Heart right ventricle (tissue), 16 donors: ENCODE measurements around the gene CASTOR2. TPM values are rescaled to one million over a fixed set of nuclear protein-coding genes. Genes with fewer than 3 reads are reported as not detected.
A peak's percentile ranks its signal among the peaks of the same experiment; 100 is the strongest.

Experiments used
- ATAC-seq, 8 donors: fragments of 200-7000 bp; cut with Tn5 transposase; one replicate each; pipeline ENCODE4 v1.9.1; 2020; ENCODE audit warnings: mild to moderate bottlenecking in 8 of 8, moderate library complexity in 8 of 8, moderate number of reproducible peaks in 1 of 8
- DNase-seq, 2 donors: peaks; one replicate each; pipeline ENCODE4 v3.0.0-alpha.2; 2020
- H3K27ac ChIP-seq, 10 donors: fragments of 200-600 bp; sonication (generic) in 2 of 10; one replicate each; pipeline versions ENCODE4 v1.5.0 to v1.8.0; 2020 to 2022; ENCODE audit warnings: mild to moderate bottlenecking in 3 of 10
- H3K27me3 ChIP-seq, 7 donors: fragments of 200-600 bp; one replicate each; pipeline ENCODE4 v1.8.0; 2021 to 2022; ENCODE audit warnings: mild to moderate bottlenecking in 2 of 7
- H3K36me3 ChIP-seq, 9 donors: fragments of 200-600 bp; sonication (generic) in 1 of 9; one replicate each; pipeline versions ENCODE4 v1.5.0 to v1.8.0; 2020 to 2022; ENCODE audit warnings: mild to moderate bottlenecking in 2 of 9
- H3K4me1 ChIP-seq, 9 donors: fragments of 200-600 bp; sonication (generic) in 1 of 9; one replicate each; pipeline versions ENCODE4 v1.5.0 to v1.8.0; 2020 to 2022; ENCODE audit warnings: mild to moderate bottlenecking in 4 of 9
- H3K4me3 ChIP-seq, 10 donors: fragments of 200-600 bp; sonication (generic) in 2 of 10; one replicate each; pipeline versions ENCODE4 v1.5.0 to v1.8.0; 2020 to 2022; ENCODE audit warnings: mild to moderate bottlenecking in 7 of 10, moderate library complexity in 2 of 10
- H3K9me3 ChIP-seq, 11 donors: fragments of 200-600 bp in 10 of 11; sonication (generic) in 2 of 11; one replicate each; pipeline versions ENCODE4 v1.5.0 to v1.8.0; 2013 to 2022; ENCODE audit warnings: mild to moderate bottlenecking in 2 of 11, control low read depth in 1 of 11, moderate library complexity in 1 of 11
- WGBS, 2 donors: extraction: QIAGEN DNeasy Blood & Tissue Kit; methylation state at CpG; one replicate each; pipeline ENCODE4 v1.1.7; 2013; ENCODE audit warnings: inconsistent platforms in 1 of 2; 5-methylcytosine and 5-hydroxymethylcytosine counted together
- intact Hi-C, 10 donors: fragments of 100-400 bp; cut with DNase I; formaldehyde crosslinking; loops; one replicate each; pipeline versions ENCODE4 v1.11.1 to v1.14.2; 2022
- polyA plus RNA-seq, 2 donors: library from polyadenylated mRNA; stranded (reverse); fragments of 200-250 nt; gene quantifications; one replicate each; pipeline ENCODE4 v1.2.3, GENCODE V29; 2013
- total RNA-seq, 10 donors: library from RNA; stranded (reverse); fragmentation: NEBNext Ultra II Directional in 3 of 10; extraction: Animal tissue kit (Norgen Biotek cat#: 25700) in 3 of 10; gene quantifications; one replicate each; pipeline versions ENCODE4 v1.2.1 to v1.2.4, GENCODE V29; 2021 to 2023
- TF ChIP-seq, protein P1 (sequence below), 9 donors: fragments of 200-600 bp; sonication (generic) in 2 of 9; IDR thresholded peaks; one replicate each; pipeline versions ENCODE4 v1.5.0 to v1.8.0; 2021 to 2022; ENCODE audit warnings: antibody characterized with exemption in 9 of 9, mild to moderate bottlenecking in 5 of 9, moderate library complexity in 1 of 9
- donor health status: Arrhythmogenic right ventricular cardiomyopathy.
- donor health status: ischemic (EF 13 %, LVEDD 7.1; RV severe dilation, severe dysfunction).
- donor health status: healthy with polysubstance abuse.
- donor health status: DM: no; HTN: yes; CAD: no.
- donor health status: DM: no; HTN: no; CAD: no.
- donor health status: ischemic (EF 25% LVEDD 6.9; RV normal size, moderate dysfunction).
- donor health status: ischemic (EF 25% LVEDD 5.7; RV mildly dilated, moderate dysfunction).
- donor health status: healthy.
- donor health status: DM: yes; HTN: yes; CAD: no.
- donor health status: Ischemic cardiomyopathy.
- donor health status: ischemic (EF 35%, LVEDD 5.7; RV mildly dilated, moderate dysfunction).
- donor health status: nonischemic (EF 11% LVEDD 7.7; RV severe dilation, severe dysfunction).
- donor health status: DM: yes; HTN: yes; CAD: no.
- donor health status: PGD.
- donor health status: ischemic (EF 29% LVEDD 5.4; RV normal size, mild dysfunction).
- donor health status: nonischemic (EF 23%, LVEDD 6.1; RV moderate dilation, normal function).

The CASTOR2 gene
- total and polyA plus RNA-seq, 12 donors = 1.1 to 51.1 (median 22.9) TPM

DNA sequence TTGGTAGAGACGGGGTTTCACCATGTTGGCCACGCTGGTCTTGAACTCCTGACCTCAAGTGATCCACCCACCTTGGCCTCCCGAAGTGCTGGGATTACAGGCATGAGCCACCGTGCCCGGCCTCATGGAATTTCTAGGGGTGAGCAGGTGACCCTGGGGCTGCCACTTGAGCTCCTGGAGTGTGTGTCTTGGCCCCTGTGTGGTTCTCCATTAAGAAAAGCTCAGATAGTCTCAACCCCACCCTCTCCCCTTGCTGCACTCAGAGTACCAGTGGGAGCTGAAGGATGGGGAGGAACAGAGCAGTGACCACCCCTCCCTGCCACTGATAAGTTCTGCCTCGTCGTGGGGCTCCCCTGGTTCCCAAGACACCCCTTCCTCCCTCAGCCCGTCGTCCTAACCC lies 63.8 kb downstream of the CASTOR2 start:
- TF ChIP-seq, protein P1, sequence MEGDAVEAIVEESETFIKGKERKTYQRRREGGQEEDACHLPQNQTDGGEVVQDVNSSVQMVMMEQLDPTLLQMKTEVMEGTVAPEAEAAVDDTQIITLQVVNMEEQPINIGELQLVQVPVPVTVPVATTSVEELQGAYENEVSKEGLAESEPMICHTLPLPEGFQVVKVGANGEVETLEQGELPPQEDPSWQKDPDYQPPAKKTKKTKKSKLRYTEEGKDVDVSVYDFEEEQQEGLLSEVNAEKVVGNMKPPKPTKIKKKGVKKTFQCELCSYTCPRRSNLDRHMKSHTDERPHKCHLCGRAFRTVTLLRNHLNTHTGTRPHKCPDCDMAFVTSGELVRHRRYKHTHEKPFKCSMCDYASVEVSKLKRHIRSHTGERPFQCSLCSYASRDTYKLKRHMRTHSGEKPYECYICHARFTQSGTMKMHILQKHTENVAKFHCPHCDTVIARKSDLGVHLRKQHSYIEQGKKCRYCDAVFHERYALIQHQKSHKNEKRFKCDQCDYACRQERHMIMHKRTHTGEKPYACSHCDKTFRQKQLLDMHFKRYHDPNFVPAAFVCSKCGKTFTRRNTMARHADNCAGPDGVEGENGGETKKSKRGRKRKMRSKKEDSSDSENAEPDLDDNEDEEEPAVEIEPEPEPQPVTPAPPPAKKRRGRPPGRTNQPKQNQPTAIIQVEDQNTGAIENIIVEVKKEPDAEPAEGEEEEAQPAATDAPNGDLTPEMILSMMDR (IDR thresholded peaks at IDR 0.05) = no peak
- Histone ChIP-seq H3K27ac (no peak overlapping the region), H3K4me3 (no peak overlapping the region), H3K9me3 (peaks cover 0 to 7% (median 0%) of the 10 kb centered on the region in 11 donors), H3K27me3 (no peaks in the 10 kb centered on the region), H3K4me1 (no peaks in the 10 kb centered on the region), H3K36me3 (peaks cover 0 to 38% (median 0%) of the 10 kb centered on the region in 9 donors)
- WGBS, 2 donors = 89 to 90% methylated on average over 9 of the region's 9 CpGs
- ATAC-seq (no peak), DNase-seq (no peak)
- intact Hi-C loops = no loop called here

DNA sequence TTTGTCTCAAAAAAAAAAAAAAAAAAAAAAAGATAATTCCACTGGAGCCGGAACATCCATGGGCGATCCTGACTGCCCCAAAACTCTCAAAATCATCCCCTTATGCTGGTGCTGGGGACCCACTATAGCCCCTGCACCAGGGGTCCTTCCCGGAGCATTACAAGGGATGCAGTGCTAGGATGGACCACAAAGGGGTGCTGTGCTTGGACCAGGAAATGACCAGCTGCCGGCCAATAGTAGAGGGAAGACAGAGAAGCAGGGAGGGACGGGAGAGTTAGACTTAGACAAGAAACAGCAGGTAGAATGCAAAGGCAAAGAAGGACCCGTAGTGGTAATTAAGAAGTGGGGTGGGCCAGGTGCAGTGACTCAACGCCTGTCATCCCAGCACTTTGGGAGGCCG lies 68.6 kb downstream of the CASTOR2 start:
- no peak overlapping the region for H3K27ac ChIP-seq
- H3K27me3 ChIP-seq = no peaks in the 10 kb centered on the region
- WGBS, 2 donors = 65 to 72% methylated on average over 8 of the region's 8 CpGs
- no peak overlapping the region for H3K4me3 ChIP-seq
- no peak for DNase-seq
- intact Hi-C loops = no loop called here
- peaks cover 0 to 6% (median 0%) of the 10 kb centered on the region in 9 donors for H3K36me3 ChIP-seq
- TF ChIP-seq, protein P1 (IDR thresholded peaks at IDR 0.05) = no peak
- H3K4me1 ChIP-seq = no peaks in the 10 kb centered on the region
- H3K9me3 ChIP-seq = peaks cover 0 to 7% (median 0%) of the 10 kb centered on the region in 11 donors
- no peak for ATAC-seq

DNA sequence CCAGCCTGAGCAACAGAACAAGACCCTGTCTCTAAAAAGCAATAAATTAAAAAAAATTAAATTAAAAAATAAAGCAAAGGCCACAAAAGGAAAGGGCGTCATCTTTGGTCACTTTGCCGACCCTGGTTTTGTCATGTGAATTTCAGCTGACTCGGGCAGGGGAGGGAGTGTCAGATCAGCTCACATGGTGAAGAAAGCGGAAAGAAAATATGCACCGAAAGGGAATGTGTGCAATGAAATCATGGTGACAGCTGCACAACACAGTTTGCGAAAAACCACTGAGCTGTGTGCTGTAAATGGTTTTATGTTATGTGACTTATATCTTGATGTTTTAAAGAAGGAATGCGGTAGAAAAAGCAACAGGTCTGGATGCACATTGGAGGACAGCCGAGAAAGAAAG lies 69.3 kb downstream of the CASTOR2 start:
- intact Hi-C loops = no loop called here
- peaks cover 0 to 7% (median 0%) of the 10 kb centered on the region in 11 donors for H3K9me3 ChIP-seq
- peaks cover 0 to 6% (median 0%) of the 10 kb centered on the region in 9 donors for H3K36me3 ChIP-seq
- TF ChIP-seq, protein P1 (IDR thresholded peaks at IDR 0.05) = no peak
- WGBS, 2 donors = 87 to 88% methylated on average over 8 of the region's 8 CpGs
- no peak overlapping the region for H3K4me3 ChIP-seq
- no peaks in the 10 kb centered on the region for H3K4me1 ChIP-seq
- no peak for ATAC-seq
- DNase-seq = no peak
- no peaks in the 10 kb centered on the region for H3K27me3 ChIP-seq
- no peak overlapping the region for H3K27ac ChIP-seq

DNA sequence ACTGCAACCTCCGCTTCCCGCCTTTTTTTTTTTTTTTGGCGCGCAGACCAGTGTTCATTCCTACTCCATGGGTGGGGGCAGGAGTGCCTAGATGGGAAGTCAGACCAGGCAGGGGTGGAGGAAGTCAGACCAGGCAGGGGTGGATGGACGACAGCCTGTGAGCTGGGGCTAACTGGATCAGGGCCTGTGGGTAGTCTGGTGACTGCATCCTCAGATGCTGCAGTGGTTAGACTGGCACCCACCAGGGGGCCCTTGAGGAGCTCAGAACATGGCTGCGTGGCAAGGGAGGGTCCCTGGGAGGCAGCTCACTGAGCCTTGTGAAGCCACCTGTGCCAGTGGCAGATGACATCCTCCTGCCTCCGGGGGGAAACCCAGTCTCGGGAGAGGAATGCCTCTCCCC lies 74.0 kb downstream of the CASTOR2 start:
- Histone ChIP-seq H3K36me3 (peaks cover 0 to 34% (median 10%) of the 10 kb centered on the region in 9 donors), H3K9me3 (no peaks in the 10 kb centered on the region), H3K27me3 (no peaks in the 10 kb centered on the region), H3K27ac (no peak overlapping the region), H3K4me3 (no peak overlapping the region), H3K4me1 (no peaks in the 10 kb centered on the region)
- intact Hi-C loops = no loop called here
- TF ChIP-seq, protein P1 (IDR thresholded peaks at IDR 0.05) = no peak
- WGBS, 2 donors = 63 to 78% methylated on average over 8 of the region's 8 CpGs
- no peak for DNase-seq
- ATAC-seq = peak in 4 of 8 donors; percentile 13 to 50 (median 34)
